Measurements from ENCODE around the gene SLC25A11. TPM values are rescaled to one million over a fixed set of nuclear protein-coding genes. Genes with fewer than 3 reads are reported as not detected.
"Not testable (repeated sequence)": the region's sequence is repeated elsewhere in the genome, so short reads cannot be mapped to it uniquely, and the experiment has no call there.

Gene SLC25A11
- total RNA-seq, 1 donor from 2014 or later, result 47.5 TPM

GRCh38 chr17:4908711-4909496, 30.9 kb downstream of the SLC25A11 start:
- Mint-ChIP-seq H3K27me3 (ENCODE audit: unreplicated experiment) (peaks cover 8% of the 10 kb centered on the region), H3K9me3 (ENCODE audit: unreplicated experiment) (no peaks in the 10 kb centered on the region), H3K4me3 (ENCODE audit: unreplicated experiment) (no peak overlapping the region), H3K4me1 (ENCODE audit: unreplicated experiment) (no peaks in the 10 kb centered on the region), H3K27ac (ENCODE audit: unreplicated experiment) (no peak overlapping the region), H3K36me3 (ENCODE audit: low read depth, unreplicated experiment) (no peaks in the 10 kb centered on the region)
- peak; percentile 88 for DNase-seq (ENCODE audit: low spot score)
- TF ChIP-seq, protein P1, sequence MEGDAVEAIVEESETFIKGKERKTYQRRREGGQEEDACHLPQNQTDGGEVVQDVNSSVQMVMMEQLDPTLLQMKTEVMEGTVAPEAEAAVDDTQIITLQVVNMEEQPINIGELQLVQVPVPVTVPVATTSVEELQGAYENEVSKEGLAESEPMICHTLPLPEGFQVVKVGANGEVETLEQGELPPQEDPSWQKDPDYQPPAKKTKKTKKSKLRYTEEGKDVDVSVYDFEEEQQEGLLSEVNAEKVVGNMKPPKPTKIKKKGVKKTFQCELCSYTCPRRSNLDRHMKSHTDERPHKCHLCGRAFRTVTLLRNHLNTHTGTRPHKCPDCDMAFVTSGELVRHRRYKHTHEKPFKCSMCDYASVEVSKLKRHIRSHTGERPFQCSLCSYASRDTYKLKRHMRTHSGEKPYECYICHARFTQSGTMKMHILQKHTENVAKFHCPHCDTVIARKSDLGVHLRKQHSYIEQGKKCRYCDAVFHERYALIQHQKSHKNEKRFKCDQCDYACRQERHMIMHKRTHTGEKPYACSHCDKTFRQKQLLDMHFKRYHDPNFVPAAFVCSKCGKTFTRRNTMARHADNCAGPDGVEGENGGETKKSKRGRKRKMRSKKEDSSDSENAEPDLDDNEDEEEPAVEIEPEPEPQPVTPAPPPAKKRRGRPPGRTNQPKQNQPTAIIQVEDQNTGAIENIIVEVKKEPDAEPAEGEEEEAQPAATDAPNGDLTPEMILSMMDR (IDR thresholded peaks at IDR 0.05; ENCODE audit: unreplicated experiment), result peak; percentile 59

DNA sequence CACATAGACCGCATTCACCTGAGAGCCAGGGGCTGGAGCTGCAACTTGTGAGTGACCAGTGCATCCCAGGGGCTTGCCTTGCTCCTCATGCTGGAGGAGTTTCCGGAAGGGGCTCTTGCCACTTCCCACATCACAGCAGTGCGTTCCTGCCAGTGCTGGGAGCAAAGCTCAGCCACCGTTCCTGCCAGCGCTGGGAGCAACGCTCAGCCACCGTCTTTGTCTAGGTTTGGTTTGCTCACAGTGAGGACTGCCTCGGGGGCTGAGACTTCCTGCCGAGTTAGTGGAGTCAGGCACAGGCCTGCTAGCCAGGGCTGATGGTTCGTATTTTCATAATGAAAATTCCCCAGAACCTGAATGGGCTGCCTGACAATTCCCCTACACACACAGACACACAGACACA, 31.5 kb downstream of the SLC25A11 start:
- H3K36me3 Mint-ChIP-seq (ENCODE audit: low read depth, unreplicated experiment), result no peaks in the 10 kb centered on the region
- TF ChIP-seq, protein P1 (IDR thresholded peaks at IDR 0.05; ENCODE audit: unreplicated experiment), result no peak
- peaks cover 9% of the 10 kb centered on the region for H3K27me3 Mint-ChIP-seq (ENCODE audit: unreplicated experiment)
- no peaks in the 10 kb centered on the region for H3K4me1 Mint-ChIP-seq (ENCODE audit: unreplicated experiment)
- H3K4me3 Mint-ChIP-seq (ENCODE audit: unreplicated experiment), result no peak overlapping the region
- H3K27ac Mint-ChIP-seq (ENCODE audit: unreplicated experiment), result no peak overlapping the region
- no peaks in the 10 kb centered on the region for H3K9me3 Mint-ChIP-seq (ENCODE audit: unreplicated experiment)
- peak; percentile 33 for DNase-seq (ENCODE audit: low spot score)

- H3K4me3 Mint-ChIP-seq (ENCODE audit: unreplicated experiment); H3K4me1 Mint-ChIP-seq (ENCODE audit: unreplicated experiment); H3K27ac Mint-ChIP-seq (ENCODE audit: unreplicated experiment); DNase-seq (ENCODE audit: low spot score); H3K9me3 Mint-ChIP-seq (ENCODE audit: unreplicated experiment); H3K36me3 Mint-ChIP-seq (ENCODE audit: low read depth, unreplicated experiment): not testable (repeated sequence)
- peaks cover 11% of the 10 kb centered on the region for H3K27me3 Mint-ChIP-seq (ENCODE audit: unreplicated experiment)
These were observed 33.2 kb downstream of the SLC25A11 start for GRCh38 chr17:4906642-4907041.

GRCh38 chr17:4903051-4903818, 36.6 kb downstream of the SLC25A11 start, which contains the start of gene CHRNE:
Gene CHRNE, minus strand, starts transcription at chr17:4903098. Its CDS starts 35 bp downstream, at chr17:4903063.
- no peak within 1 kb of the TSS for H3K4me3 Mint-ChIP-seq (ENCODE audit: unreplicated experiment)
- H3K4me1 Mint-ChIP-seq (ENCODE audit: unreplicated experiment), result peaks cover 5% of the 10 kb centered on the region
- peaks cover 4% of the 10 kb centered on the region for H3K36me3 Mint-ChIP-seq (ENCODE audit: low read depth, unreplicated experiment)
- peak; percentile 80 for DNase-seq (ENCODE audit: low spot score)
- H3K27me3 Mint-ChIP-seq (ENCODE audit: unreplicated experiment), result peaks cover 19% of the 10 kb centered on the region
- no peaks in the 10 kb centered on the region for H3K9me3 Mint-ChIP-seq (ENCODE audit: unreplicated experiment)
- TF ChIP-seq, protein P1 (IDR thresholded peaks at IDR 0.05; ENCODE audit: unreplicated experiment), result peak; percentile 68
- H3K27ac Mint-ChIP-seq (ENCODE audit: unreplicated experiment), result peak within 1 kb of the TSS; percentile 7

DNA sequence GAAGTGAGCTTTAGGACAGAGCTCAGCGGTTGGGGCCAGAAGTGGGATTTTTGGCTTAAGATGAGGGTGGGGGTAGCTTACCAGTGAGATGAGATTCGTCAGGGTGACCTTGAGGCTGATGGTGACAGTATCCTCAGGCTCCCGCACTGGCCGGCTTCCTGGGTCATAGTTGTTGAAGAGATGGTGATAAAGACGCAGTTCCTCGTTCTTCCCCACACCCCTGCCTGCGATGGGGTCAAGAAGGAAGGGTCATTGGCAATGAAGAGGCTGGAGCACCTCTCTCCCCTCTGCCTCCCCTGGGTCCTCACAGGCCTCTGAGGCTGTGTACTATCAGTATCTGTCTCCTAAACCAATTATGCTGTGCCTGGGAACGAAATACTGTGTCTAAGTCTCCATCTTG, 37.3 kb downstream of the SLC25A11 start:
- H3K36me3 Mint-ChIP-seq (ENCODE audit: low read depth, unreplicated experiment), result peaks cover 6% of the 10 kb centered on the region
- peaks cover 19% of the 10 kb centered on the region for H3K27me3 Mint-ChIP-seq (ENCODE audit: unreplicated experiment)
- DNase-seq (ENCODE audit: low spot score), result no peak
- TF ChIP-seq, protein P1 (IDR thresholded peaks at IDR 0.05; ENCODE audit: unreplicated experiment), result no peak
- H3K27ac Mint-ChIP-seq (ENCODE audit: unreplicated experiment), result no peak overlapping the region
- H3K4me3 Mint-ChIP-seq (ENCODE audit: unreplicated experiment), result no peak overlapping the region
- peaks cover 7% of the 10 kb centered on the region for H3K4me1 Mint-ChIP-seq (ENCODE audit: unreplicated experiment)
- no peaks in the 10 kb centered on the region for H3K9me3 Mint-ChIP-seq (ENCODE audit: unreplicated experiment)

Data from endothelial cell (in vitro differentiated cells).